ENCODE data around the gene FRMD4A. TPM values are rescaled to one million over a fixed set of nuclear protein-coding genes. Genes with fewer than 3 reads are reported as not detected.

Gene FRMD4A
- total and polyA plus RNA-seq, 7 donors: 3.0 to 27.8 (median 14.4) TPM

- Histone ChIP-seq H3K27me3 (no peaks in the 10 kb centered on the region), H3K4me3 (no peak overlapping the region), H3K4me1 (no peaks in the 10 kb centered on the region), H3K9me3 (no peaks in the 10 kb centered on the region), H3K36me3 (no peaks in the 10 kb centered on the region), H3K27ac (peak overlapping the region in 2 of 4 donors; percentile 1)
- DNase-seq: no peak
- intact Hi-C loops (cut with DNase I): no loop called here
- 84 to 86% methylated on average over 11 of the region's 11 CpGs for WGBS, 2 donors
- TF ChIP-seq POLR2AphosphoS5 (IDR thresholded peaks at IDR 0.05) (no peak), POLR2A (IDR thresholded peaks at IDR 0.05) (no peak), EP300 (IDR thresholded peaks at IDR 0.05) (no peak)
Measured at GRCh38 chr10:13871776-13872175, 458.9 kb downstream of the FRMD4A start.

DNA sequence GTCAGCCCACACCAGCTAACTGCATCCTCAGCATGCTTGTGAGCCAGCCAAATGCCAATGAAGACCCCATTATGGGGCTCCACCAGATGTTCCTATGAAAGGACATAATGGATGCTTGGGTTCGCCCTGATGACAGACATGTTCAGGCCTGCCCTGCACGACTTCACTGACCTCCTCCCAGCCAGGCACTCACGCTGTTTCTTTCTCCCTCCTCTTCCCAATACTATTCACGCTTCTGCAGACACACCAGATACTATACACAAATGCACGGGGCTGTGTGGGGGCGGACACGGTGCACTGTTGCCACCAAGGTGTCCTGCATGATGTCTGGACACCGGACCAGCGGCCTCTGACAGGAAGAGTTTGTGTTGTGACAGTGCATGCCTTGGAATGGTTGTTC is 459.7 kb downstream of the FRMD4A start:
- Histone ChIP-seq H3K36me3 (no peaks in the 10 kb centered on the region), H3K4me1 (no peaks in the 10 kb centered on the region), H3K27me3 (no peaks in the 10 kb centered on the region), H3K9me3 (no peaks in the 10 kb centered on the region), H3K27ac (peak overlapping the region in 1 of 4 donors; percentile 1), H3K4me3 (no peak overlapping the region)
- intact Hi-C loops (cut with DNase I): no loop called here
- DNase-seq: no peak
- WGBS, 2 donors: 82 to 84% methylated on average over 9 of the region's 9 CpGs
- TF ChIP-seq POLR2AphosphoS5 (IDR thresholded peaks at IDR 0.05) (no peak), EP300 (IDR thresholded peaks at IDR 0.05) (no peak), POLR2A (IDR thresholded peaks at IDR 0.05) (no peak)
- TF ChIP-seq, protein P1, sequence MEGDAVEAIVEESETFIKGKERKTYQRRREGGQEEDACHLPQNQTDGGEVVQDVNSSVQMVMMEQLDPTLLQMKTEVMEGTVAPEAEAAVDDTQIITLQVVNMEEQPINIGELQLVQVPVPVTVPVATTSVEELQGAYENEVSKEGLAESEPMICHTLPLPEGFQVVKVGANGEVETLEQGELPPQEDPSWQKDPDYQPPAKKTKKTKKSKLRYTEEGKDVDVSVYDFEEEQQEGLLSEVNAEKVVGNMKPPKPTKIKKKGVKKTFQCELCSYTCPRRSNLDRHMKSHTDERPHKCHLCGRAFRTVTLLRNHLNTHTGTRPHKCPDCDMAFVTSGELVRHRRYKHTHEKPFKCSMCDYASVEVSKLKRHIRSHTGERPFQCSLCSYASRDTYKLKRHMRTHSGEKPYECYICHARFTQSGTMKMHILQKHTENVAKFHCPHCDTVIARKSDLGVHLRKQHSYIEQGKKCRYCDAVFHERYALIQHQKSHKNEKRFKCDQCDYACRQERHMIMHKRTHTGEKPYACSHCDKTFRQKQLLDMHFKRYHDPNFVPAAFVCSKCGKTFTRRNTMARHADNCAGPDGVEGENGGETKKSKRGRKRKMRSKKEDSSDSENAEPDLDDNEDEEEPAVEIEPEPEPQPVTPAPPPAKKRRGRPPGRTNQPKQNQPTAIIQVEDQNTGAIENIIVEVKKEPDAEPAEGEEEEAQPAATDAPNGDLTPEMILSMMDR (IDR thresholded peaks at IDR 0.05): no peak

GRCh38 chr10:13869295-13869664 is 461.4 kb downstream of the FRMD4A start:
- Histone ChIP-seq H3K36me3 (no peaks in the 10 kb centered on the region), H3K4me3 (no peak overlapping the region), H3K4me1 (no peaks in the 10 kb centered on the region), H3K9me3 (no peaks in the 10 kb centered on the region), H3K27ac (no peak overlapping the region), H3K27me3 (no peaks in the 10 kb centered on the region)
- intact Hi-C loops (cut with DNase I): no loop called here
- DNase-seq: no peak
- 86 to 89% methylated on average over 12 of the region's 12 CpGs for WGBS, 2 donors
- TF ChIP-seq POLR2A (IDR thresholded peaks at IDR 0.05): no peak
- TF ChIP-seq, protein P1 (IDR thresholded peaks at IDR 0.05): no peak
- no peak for TF ChIP-seq EP300 (IDR thresholded peaks at IDR 0.05)
- no peak for TF ChIP-seq POLR2AphosphoS5 (IDR thresholded peaks at IDR 0.05)

- Histone ChIP-seq H3K27ac (no peak overlapping the region), H3K4me1 (no peaks in the 10 kb centered on the region), H3K4me3 (no peak overlapping the region), H3K9me3 (no peaks in the 10 kb centered on the region), H3K27me3 (no peaks in the 10 kb centered on the region), H3K36me3 (no peaks in the 10 kb centered on the region)
- intact Hi-C loops (cut with DNase I): no loop called here
- WGBS, 2 donors: 81 to 88% methylated on average over 18 of the region's 18 CpGs
- DNase-seq: no peak
- no peak for TF ChIP-seq EP300 (IDR thresholded peaks at IDR 0.05)
- TF ChIP-seq POLR2AphosphoS5 (IDR thresholded peaks at IDR 0.05): no peak
- TF ChIP-seq, protein P1 (IDR thresholded peaks at IDR 0.05): no peak
- no peak for TF ChIP-seq POLR2A (IDR thresholded peaks at IDR 0.05)
Measured at GRCh38 chr10:13868528-13869294, 462.0 kb downstream of the FRMD4A start.

DNA sequence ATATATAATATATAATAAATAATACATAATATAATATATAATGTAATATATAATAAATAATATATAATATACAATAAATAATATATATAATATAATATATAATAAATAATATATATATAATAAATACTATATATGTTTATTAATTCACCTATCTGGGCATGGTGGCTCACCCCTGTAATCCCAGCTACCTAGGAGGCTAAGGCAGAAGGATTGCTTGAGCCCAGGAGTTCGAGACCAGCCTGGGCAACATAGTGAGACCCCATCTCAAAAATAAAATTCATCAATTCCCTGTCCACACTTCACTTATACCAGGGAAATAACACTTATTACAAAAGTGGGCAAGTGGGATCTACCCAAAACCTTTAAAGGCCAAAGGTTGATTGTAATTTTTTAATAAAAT is 462.9 kb downstream of the FRMD4A start:
- no peak for DNase-seq
- WGBS, 2 donors: 49 to 79% methylated on average over 1 of the region's 1 CpG
- H3K27me3 ChIP-seq: no peaks in the 10 kb centered on the region
- intact Hi-C loops (cut with DNase I): no loop called here
- no peaks in the 10 kb centered on the region for H3K4me1 ChIP-seq
- H3K4me3 ChIP-seq: no peak overlapping the region
- no peaks in the 10 kb centered on the region for H3K36me3 ChIP-seq
- H3K27ac ChIP-seq: no peak overlapping the region
- TF ChIP-seq, protein P1 (IDR thresholded peaks at IDR 0.05): no peak
- TF ChIP-seq POLR2AphosphoS5 (IDR thresholded peaks at IDR 0.05): no peak
- no peak for TF ChIP-seq EP300 (IDR thresholded peaks at IDR 0.05)
- TF ChIP-seq POLR2A (IDR thresholded peaks at IDR 0.05): no peak
- H3K9me3 ChIP-seq: no peaks in the 10 kb centered on the region
